C4-2B (cell line): ENCODE measurements around the gene LRIG3.

ENCODE experiments used
- CTCF ChIP-seq: fragments of 450-650 bp; conservative IDR thresholded peaks from 2 replicates; pipeline ENCODE4 v1.5.1; 2017; ENCODE audit warnings: mild to moderate bottlenecking
- ZFX ChIP-seq: fragments of 450-650 bp; IDR thresholded peaks from 2 replicates; pipeline ENCODE4 v1.6.1; 2017

GRCh38 chr12:58957298-58957697 is 37.0 kb upstream of the LRIG3 start:
- TF ChIP-seq CTCF (no peak), ZFX (no peak)
